ENCODE measurements around the gene ZWINT.

ZWINT gene

GRCh38 chr10:56359837-56360236 is 1.2 kb downstream of the ZWINT start:
- ATAC-seq, result no peak
- TF ChIP-seq ZC3H10 (CRISPR knock-in tag; IDR thresholded peaks at IDR 0.05) (no peak), GLIS3 (CRISPR knock-in tag; IDR thresholded peaks at IDR 0.05) (no peak), TSHZ2 (CRISPR knock-in tag; IDR thresholded peaks at IDR 0.05) (no peak), ZNF565 (CRISPR knock-in tag; conservative IDR thresholded peaks at IDR 0.05; ENCODE audit: low read depth) (no peak), PPARA (CRISPR knock-in tag; IDR thresholded peaks at IDR 0.05; ENCODE audit: borderline replicate concordance) (no peak), CREB5 (CRISPR knock-in tag; IDR thresholded peaks at IDR 0.05; ENCODE audit: low read depth) (no peak), TOX (CRISPR knock-in tag; IDR thresholded peaks at IDR 0.05; ENCODE audit: borderline replicate concordance) (no peak), ZNF70 (CRISPR knock-in tag; IDR thresholded peaks at IDR 0.05) (no peak), SNAI2 (CRISPR knock-in tag; IDR thresholded peaks at IDR 0.05) (no peak), BACH2 (CRISPR knock-in tag; IDR thresholded peaks at IDR 0.05; ENCODE audit: borderline replicate concordance) (no peak), ZFP30 (CRISPR knock-in tag; IDR thresholded peaks at IDR 0.05) (no peak), TCF4 (CRISPR knock-in tag; IDR thresholded peaks at IDR 0.05; ENCODE audit: borderline replicate concordance) (no peak), CSDC2 (CRISPR knock-in tag; IDR thresholded peaks at IDR 0.05) (no peak), POU6F1 (CRISPR knock-in tag; IDR thresholded peaks at IDR 0.05; ENCODE audit: borderline replicate concordance, low read depth) (no peak)

- no peak for ATAC-seq
- TF ChIP-seq ZC3H10 (CRISPR knock-in tag; IDR thresholded peaks at IDR 0.05), result no peak
- TF ChIP-seq ZNF565 (CRISPR knock-in tag; conservative IDR thresholded peaks at IDR 0.05; ENCODE audit: low read depth), result no peak
- TF ChIP-seq SNAI2 (CRISPR knock-in tag; IDR thresholded peaks at IDR 0.05), result no peak
- TF ChIP-seq ESRRG (CRISPR knock-in tag; IDR thresholded peaks at IDR 0.05), result no peak
- no peak for TF ChIP-seq ISL1 (CRISPR knock-in tag; IDR thresholded peaks at IDR 0.05)
- no peak for TF ChIP-seq GLIS3 (CRISPR knock-in tag; IDR thresholded peaks at IDR 0.05)
- no peak for TF ChIP-seq CSRNP3 (CRISPR knock-in tag; IDR thresholded peaks at IDR 0.05)
- no peak for TF ChIP-seq OSR1 (CRISPR knock-in tag; IDR thresholded peaks at IDR 0.05)
- TF ChIP-seq ZFP3 (CRISPR knock-in tag; IDR thresholded peaks at IDR 0.05), result no peak
- no peak for TF ChIP-seq TOX (CRISPR knock-in tag; IDR thresholded peaks at IDR 0.05; ENCODE audit: borderline replicate concordance)
- TF ChIP-seq ARNTL (CRISPR knock-in tag; IDR thresholded peaks at IDR 0.05; ENCODE audit: borderline replicate concordance, low read depth), result no peak
- no peak for TF ChIP-seq ZNF8 (CRISPR knock-in tag; IDR thresholded peaks at IDR 0.05)
- TF ChIP-seq BACH2 (CRISPR knock-in tag; IDR thresholded peaks at IDR 0.05; ENCODE audit: borderline replicate concordance), result no peak
- TF ChIP-seq PATZ1 (CRISPR knock-in tag; IDR thresholded peaks at IDR 0.05; ENCODE audit: borderline replicate concordance), result no peak
- no peak for TF ChIP-seq ZFP30 (CRISPR knock-in tag; IDR thresholded peaks at IDR 0.05)
These were observed 4.0 kb downstream of the ZWINT start for GRCh38 chr10:56357018-56357417.
